ENCODE measurements around the gene PERM1. TPM values are rescaled to one million over a fixed set of nuclear protein-coding genes. Genes with fewer than 3 reads are reported as not detected.

PERM1 gene
- total RNA-seq, 1 experiment from 2014 or later: 0.81 TPM

- TF ChIP-seq CTCF (conservative IDR thresholded peaks at IDR 0.05) (no peak), EZH2 (IDR thresholded peaks at IDR 0.05; ENCODE audit: low read depth) (no peak)
Observed at GRCh38 chr1:973459-974292, 8.2 kb downstream of the PERM1 start.

DNA sequence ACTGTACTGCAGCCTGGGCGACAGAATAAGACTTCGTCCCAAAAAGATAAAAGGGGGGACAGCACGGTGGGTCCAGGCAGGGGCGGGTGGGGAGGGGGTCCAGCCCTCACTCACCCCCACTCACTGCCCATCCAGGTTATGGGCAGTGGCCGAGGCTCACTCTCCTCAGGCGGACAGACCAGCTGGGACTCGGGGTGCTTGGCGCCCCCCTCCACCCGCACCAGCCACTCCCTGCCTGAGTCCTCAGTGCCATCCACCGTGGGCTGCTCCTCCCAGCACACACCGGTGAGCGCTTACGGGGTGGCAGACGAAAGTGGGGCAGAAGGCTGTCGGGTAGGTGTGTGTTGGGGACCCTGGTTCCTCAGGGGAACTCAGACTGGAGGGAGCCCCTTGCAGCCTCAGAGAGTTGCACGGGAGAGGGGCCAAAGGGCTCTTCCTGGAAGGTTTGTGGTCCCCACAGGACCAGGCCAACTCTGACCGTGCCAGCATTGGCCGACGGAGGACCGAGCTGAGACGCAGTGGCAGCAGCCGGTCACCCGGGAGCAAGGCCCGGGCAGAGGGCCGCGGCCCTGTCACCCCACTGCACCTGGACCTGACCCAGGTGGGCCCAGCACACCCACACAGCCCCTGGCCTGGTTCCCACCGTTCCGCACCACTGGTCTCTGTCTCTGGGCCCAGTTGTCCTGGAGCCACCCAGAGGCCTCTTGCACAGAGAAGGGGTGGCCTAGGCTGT lies 9.0 kb downstream of the PERM1 start:
- no peaks in the 10 kb centered on the region for H3K36me3 ChIP-seq (ENCODE audit: low read depth)
- H3K9me2 ChIP-seq (ENCODE audit: insufficient read depth): no peaks in the 10 kb centered on the region
- H3K4me2 ChIP-seq: no peak overlapping the region
- DNase-seq: no peak
- intact Hi-C loops (cut with micrococcal nuclease; ENCODE audit: unreplicated experiment): no loop called here
- H3K27ac ChIP-seq: no peak overlapping the region
- H3K4me1 ChIP-seq (replicated peaks; ENCODE audit: insufficient read depth): peaks cover 13% of the 10 kb centered on the region
- H3F3A ChIP-seq (ENCODE audit: insufficient read depth, low read depth): peaks cover 35% of the 10 kb centered on the region
- no peaks in the 10 kb centered on the region for H4K20me1 ChIP-seq (ENCODE audit: insufficient read depth)
- BruUV-seq (replicated peaks): no TSS peak
- no peak overlapping the region for H3K4me3 ChIP-seq
- no peak overlapping the region for H2AFZ ChIP-seq
- TF ChIP-seq CTCF (conservative IDR thresholded peaks at IDR 0.05) (no peak), EZH2 (IDR thresholded peaks at IDR 0.05; ENCODE audit: low read depth) (no peak)
- no peaks in the 10 kb centered on the region for H3K27me3 ChIP-seq (ENCODE audit: insufficient read depth, low read depth)
- CTCF ChIA-PET: no interaction called here
- H3K79me2 ChIP-seq (ENCODE audit: low read depth): no peaks in the 10 kb centered on the region
- POLR2A ChIA-PET (ENCODE audit: unreplicated experiment): no interaction called here
- H3K9me3 ChIP-seq (ENCODE audit: insufficient read depth, low read depth): no peaks in the 10 kb centered on the region

More at GRCh38 chr1:973459-974292, 8.2 kb downstream of the PERM1 start:
- H4K20me1 ChIP-seq (ENCODE audit: insufficient read depth): no peaks in the 10 kb centered on the region
- H3K27me3 ChIP-seq (ENCODE audit: insufficient read depth, low read depth): no peaks in the 10 kb centered on the region
- no peak overlapping the region for H3K4me3 ChIP-seq
- no peak for DNase-seq
- intact Hi-C loops (cut with micrococcal nuclease; ENCODE audit: unreplicated experiment): no loop called here
- no peaks in the 10 kb centered on the region for H3K36me3 ChIP-seq (ENCODE audit: low read depth)
- no peaks in the 10 kb centered on the region for H3K79me2 ChIP-seq (ENCODE audit: low read depth)
- no TSS peak for BruUV-seq (replicated peaks)
- no peak overlapping the region for H2AFZ ChIP-seq
- ChIA-PET CTCF (no interaction called here), POLR2A (ENCODE audit: unreplicated experiment) (no interaction called here)
- no peaks in the 10 kb centered on the region for H3K9me2 ChIP-seq (ENCODE audit: insufficient read depth)
- H3F3A ChIP-seq (ENCODE audit: insufficient read depth, low read depth): peaks cover 34% of the 10 kb centered on the region
- H3K4me2 ChIP-seq: no peak overlapping the region
- H3K9me3 ChIP-seq (ENCODE audit: insufficient read depth, low read depth): no peaks in the 10 kb centered on the region
- H3K27ac ChIP-seq: no peak overlapping the region
- H3K4me1 ChIP-seq (replicated peaks; ENCODE audit: insufficient read depth): peaks cover 13% of the 10 kb centered on the region

- no peaks in the 10 kb centered on the region for H4K20me1 ChIP-seq (ENCODE audit: insufficient read depth)
- CTCF ChIA-PET: no interaction called here
- H2AFZ ChIP-seq: no peak overlapping the region
- no peak for DNase-seq
- POLR2A ChIA-PET (ENCODE audit: unreplicated experiment): no interaction called here
- H3K4me2 ChIP-seq: no peak overlapping the region
- TF ChIP-seq EZH2 (IDR thresholded peaks at IDR 0.05; ENCODE audit: low read depth): no peak
- TF ChIP-seq CTCF (conservative IDR thresholded peaks at IDR 0.05): no peak
- no peak overlapping the region for H3K27ac ChIP-seq
- H3K36me3 ChIP-seq (ENCODE audit: low read depth): no peaks in the 10 kb centered on the region
- no peaks in the 10 kb centered on the region for H3K27me3 ChIP-seq (ENCODE audit: insufficient read depth, low read depth)
- no TSS peak for BruUV-seq (replicated peaks)
- H3K9me3 ChIP-seq (ENCODE audit: insufficient read depth, low read depth): no peaks in the 10 kb centered on the region
- peaks cover 40% of the 10 kb centered on the region for H3F3A ChIP-seq (ENCODE audit: insufficient read depth, low read depth)
- H3K79me2 ChIP-seq (ENCODE audit: low read depth): peaks cover 4% of the 10 kb centered on the region; the same call in 1 of the 2 replicates
- H3K4me3 ChIP-seq: no peak overlapping the region
- intact Hi-C loops (cut with micrococcal nuclease; ENCODE audit: unreplicated experiment): no loop called here
- H3K9me2 ChIP-seq (ENCODE audit: insufficient read depth): no peaks in the 10 kb centered on the region
- H3K4me1 ChIP-seq (replicated peaks; ENCODE audit: insufficient read depth): peaks cover 20% of the 10 kb centered on the region
Observed at GRCh38 chr1:971751-972506, 10.0 kb downstream of the PERM1 start.
